ENCODE measurements around the gene EDEM1. TPM values are rescaled to one million over a fixed set of nuclear protein-coding genes. Genes with fewer than 3 reads are reported as not detected.

EDEM1 gene
- total and polyA plus RNA-seq, 8 donors, result 6.0 to 37.9 (median 28.0) TPM

DNA sequence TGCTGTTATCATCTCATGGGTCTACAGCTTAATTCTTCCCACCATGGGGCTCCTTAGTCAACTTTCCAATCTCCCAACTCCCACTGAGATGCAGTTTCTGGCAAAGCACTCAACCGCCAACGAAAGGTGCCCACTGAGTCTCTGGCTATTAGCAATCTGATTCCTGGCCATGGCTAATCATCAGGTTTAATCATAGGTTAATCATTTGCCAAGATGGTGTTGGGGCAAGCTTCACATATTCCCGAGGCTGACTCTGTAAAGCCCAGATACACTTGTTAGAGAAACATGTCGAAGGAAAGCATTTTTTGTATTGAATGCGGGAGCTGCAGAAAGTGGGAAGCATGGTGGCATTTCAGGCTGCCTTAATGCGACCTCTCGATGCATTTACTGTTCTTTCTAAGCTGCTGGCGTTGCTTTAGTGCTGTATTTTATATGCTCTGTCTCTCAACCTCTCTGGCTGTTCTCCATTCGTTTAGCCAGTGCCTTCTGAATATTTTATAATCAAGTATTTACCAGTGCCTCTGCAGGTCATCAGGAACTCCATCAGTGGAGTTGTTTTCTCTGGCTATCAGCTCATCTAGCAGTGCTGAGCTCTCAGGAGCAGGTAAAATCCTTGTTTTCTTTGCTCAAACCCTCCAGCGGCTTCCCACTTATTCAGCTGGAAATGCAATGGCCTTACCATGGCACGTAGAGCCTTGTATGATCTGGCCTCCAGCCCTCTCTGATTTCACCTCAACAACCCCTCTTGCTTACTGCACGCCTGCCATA, 67.0 kb downstream of the EDEM1 start:
- intact Hi-C loops (cut with DNase I), result no loop called here
- TF ChIP-seq, protein P1, sequence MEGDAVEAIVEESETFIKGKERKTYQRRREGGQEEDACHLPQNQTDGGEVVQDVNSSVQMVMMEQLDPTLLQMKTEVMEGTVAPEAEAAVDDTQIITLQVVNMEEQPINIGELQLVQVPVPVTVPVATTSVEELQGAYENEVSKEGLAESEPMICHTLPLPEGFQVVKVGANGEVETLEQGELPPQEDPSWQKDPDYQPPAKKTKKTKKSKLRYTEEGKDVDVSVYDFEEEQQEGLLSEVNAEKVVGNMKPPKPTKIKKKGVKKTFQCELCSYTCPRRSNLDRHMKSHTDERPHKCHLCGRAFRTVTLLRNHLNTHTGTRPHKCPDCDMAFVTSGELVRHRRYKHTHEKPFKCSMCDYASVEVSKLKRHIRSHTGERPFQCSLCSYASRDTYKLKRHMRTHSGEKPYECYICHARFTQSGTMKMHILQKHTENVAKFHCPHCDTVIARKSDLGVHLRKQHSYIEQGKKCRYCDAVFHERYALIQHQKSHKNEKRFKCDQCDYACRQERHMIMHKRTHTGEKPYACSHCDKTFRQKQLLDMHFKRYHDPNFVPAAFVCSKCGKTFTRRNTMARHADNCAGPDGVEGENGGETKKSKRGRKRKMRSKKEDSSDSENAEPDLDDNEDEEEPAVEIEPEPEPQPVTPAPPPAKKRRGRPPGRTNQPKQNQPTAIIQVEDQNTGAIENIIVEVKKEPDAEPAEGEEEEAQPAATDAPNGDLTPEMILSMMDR (IDR thresholded peaks at IDR 0.05), result no peak
- WGBS, 2 donors, result 73 to 80% methylated on average over 12 of the region's 12 CpGs
- H3K4me3 ChIP-seq, result no peak overlapping the region
- no peaks in the 10 kb centered on the region for H3K36me3 ChIP-seq
- FAIRE-seq (no peak), DNase-seq (no peak), ATAC-seq (no peak)
- no peaks in the 10 kb centered on the region for H3K4me1 ChIP-seq
- H3K27ac ChIP-seq, result no peak overlapping the region
- no peaks in the 10 kb centered on the region for H3K9me3 ChIP-seq
- no peaks in the 10 kb centered on the region for H3K27me3 ChIP-seq

DNA sequence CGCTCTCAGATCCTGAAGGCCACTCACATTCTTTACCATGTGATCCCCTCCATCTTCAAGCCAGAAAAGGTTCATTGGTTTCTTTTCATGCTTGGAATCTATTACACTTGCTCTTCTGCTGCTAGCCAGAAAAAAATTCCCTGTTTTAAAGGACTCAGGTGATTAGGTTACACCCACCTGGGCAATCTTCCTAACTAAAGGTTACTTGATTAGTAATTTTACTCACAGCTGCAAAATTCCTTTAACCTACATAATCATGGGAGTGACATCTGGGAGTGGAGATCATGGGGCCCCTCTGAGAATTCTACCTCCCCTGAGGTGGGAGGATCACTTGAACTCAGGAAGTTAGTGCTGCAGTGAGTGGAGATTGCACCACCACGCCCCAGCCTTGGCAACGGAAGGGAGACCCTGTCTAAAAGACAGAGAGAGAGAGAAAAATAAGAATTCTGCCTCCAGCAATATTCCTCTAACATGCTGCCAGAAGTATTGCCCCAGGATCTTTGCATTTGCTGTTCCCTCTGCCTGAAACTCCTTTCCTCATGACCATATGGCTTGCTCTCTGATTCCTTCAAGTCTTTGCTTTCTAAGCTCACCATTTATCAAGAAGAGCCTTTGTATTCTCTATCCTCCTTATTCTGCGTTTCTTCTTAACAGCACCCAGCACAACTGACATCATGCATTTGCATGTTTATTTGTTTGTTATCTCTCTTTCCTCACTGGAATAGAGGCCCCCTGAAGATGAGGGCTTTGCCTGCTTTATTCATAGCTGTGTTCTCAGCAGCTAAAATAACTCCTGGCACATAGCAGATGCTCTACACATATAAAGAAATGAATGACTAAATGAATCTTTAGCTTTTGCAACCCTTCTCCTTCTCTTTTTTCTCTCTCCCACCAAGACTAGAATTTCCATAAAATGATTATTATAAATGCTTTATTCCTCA, 68.2 kb downstream of the EDEM1 start:
- FAIRE-seq (no peak), ATAC-seq (no peak), DNase-seq (no peak)
- WGBS, 2 donors, result 74 to 83% methylated on average over 4 of the region's 4 CpGs
- Histone ChIP-seq H3K4me3 (no peak overlapping the region), H3K27me3 (no peaks in the 10 kb centered on the region), H3K27ac (no peak overlapping the region), H3K36me3 (no peaks in the 10 kb centered on the region), H3K4me1 (no peaks in the 10 kb centered on the region), H3K9me3 (no peaks in the 10 kb centered on the region)
- intact Hi-C loops (cut with DNase I), result no loop called here
- TF ChIP-seq, protein P1 (IDR thresholded peaks at IDR 0.05), result no peak

DNA sequence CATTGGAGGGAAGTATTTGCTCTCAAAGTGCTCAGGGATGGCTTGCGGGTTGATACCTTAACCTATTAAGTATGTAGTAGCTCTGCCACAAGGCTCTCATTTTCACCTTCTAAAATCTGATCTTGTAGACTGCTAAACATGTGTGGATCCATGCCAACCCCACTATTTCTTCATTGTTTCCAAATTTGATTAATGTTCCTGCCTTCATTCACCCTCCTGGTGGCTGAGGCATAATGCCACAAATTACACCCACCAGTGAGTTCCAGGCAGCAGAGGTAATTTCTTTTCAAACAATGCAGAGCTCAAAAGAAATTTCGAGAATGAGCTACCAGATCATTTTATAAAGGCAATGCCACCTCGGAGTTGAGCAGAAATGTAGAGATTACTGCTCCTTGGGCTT, 71.0 kb downstream of the EDEM1 start:
- FAIRE-seq (no peak), ATAC-seq (no peak), DNase-seq (no peak)
- Histone ChIP-seq H3K4me1 (no peaks in the 10 kb centered on the region), H3K27ac (no peak overlapping the region), H3K9me3 (no peaks in the 10 kb centered on the region), H3K36me3 (no peaks in the 10 kb centered on the region), H3K27me3 (no peaks in the 10 kb centered on the region), H3K4me3 (no peak overlapping the region)
- intact Hi-C loops (cut with DNase I), result no loop called here
- TF ChIP-seq, protein P1 (IDR thresholded peaks at IDR 0.05), result no peak
- WGBS, 2 donors, result 50 to 52% methylated on average over 3 of the region's 3 CpGs

DNA sequence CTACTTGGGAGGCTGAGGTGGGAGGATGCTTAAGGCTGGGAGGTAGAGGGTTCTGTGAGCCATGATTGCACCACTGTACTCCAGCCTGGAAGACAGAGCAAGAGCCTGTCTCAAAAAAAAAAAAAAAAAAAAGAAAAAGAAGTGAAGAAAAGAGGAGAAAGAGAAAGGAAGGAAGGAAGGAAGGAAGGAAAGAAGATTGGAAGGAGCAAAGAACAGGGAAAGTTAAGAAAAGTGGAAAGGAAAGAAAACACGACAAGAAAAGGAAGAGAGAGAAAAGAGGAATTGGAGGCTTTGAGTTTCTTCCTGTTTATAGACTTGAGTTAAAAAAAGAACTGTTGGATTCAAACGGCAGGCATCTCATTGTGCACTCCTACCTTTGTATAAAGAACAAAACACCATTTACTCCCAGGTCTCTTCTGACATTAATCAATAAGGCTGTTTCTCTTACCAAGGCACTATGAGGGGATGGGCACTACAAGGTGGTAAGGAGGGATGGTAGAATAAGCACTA, 73.5 kb downstream of the EDEM1 start:
- Histone ChIP-seq H3K9me3 (no peaks in the 10 kb centered on the region), H3K27ac (no peak overlapping the region), H3K4me3 (no peak overlapping the region), H3K36me3 (no peaks in the 10 kb centered on the region), H3K27me3 (no peaks in the 10 kb centered on the region), H3K4me1 (no peaks in the 10 kb centered on the region)
- FAIRE-seq, result no peak
- no peak for ATAC-seq
- TF ChIP-seq, protein P1 (IDR thresholded peaks at IDR 0.05), result no peak
- intact Hi-C loops (cut with DNase I), result no loop called here
- no peak for DNase-seq
- WGBS, 2 donors, result 28 to 40% methylated on average over 2 of the region's 2 CpGs

All from pancreas (tissue), 10 donors.